ENCODE data around the gene VWA5A. TPM values are rescaled to one million over a fixed set of nuclear protein-coding genes. Genes with fewer than 3 reads are reported as not detected.
"Not testable (repeated sequence)": the region's sequence is repeated elsewhere in the genome, so short reads cannot be mapped to it uniquely, and the experiment has no call there.

Gene VWA5A
- polyA plus RNA-seq, 1 donor = 13.7 TPM

- DNase-seq = no peak
Measured at GRCh38 chr11:124160986-124161385, 45.7 kb downstream of the VWA5A start.

GRCh38 chr11:124167826-124168231 is 52.6 kb downstream of the VWA5A start:
- DNase-seq = no peak

GRCh38 chr11:124168796-124169195 is 53.5 kb downstream of the VWA5A start:
- DNase-seq = no peak

DNA sequence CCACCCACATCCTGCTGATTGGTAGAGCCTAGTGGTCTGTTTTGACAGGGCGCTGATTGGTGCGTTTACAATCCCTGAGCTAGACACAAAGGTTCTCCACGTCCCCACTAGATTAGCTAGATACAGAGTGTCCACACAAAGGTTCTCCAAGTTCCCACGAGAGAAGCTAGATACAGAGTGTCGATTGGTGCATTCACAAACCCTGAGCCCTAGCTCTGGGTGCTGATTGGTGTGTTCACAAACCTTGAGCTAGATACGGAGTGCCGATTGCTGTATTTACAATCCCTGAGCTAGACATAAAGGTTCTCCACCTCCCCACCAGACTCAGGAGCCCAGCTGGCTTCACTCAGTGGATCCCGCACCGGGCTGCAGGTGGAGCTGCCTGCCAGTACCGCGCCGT is 55.1 kb downstream of the VWA5A start:
- DNase-seq = not testable (repeated sequence)

DNA sequence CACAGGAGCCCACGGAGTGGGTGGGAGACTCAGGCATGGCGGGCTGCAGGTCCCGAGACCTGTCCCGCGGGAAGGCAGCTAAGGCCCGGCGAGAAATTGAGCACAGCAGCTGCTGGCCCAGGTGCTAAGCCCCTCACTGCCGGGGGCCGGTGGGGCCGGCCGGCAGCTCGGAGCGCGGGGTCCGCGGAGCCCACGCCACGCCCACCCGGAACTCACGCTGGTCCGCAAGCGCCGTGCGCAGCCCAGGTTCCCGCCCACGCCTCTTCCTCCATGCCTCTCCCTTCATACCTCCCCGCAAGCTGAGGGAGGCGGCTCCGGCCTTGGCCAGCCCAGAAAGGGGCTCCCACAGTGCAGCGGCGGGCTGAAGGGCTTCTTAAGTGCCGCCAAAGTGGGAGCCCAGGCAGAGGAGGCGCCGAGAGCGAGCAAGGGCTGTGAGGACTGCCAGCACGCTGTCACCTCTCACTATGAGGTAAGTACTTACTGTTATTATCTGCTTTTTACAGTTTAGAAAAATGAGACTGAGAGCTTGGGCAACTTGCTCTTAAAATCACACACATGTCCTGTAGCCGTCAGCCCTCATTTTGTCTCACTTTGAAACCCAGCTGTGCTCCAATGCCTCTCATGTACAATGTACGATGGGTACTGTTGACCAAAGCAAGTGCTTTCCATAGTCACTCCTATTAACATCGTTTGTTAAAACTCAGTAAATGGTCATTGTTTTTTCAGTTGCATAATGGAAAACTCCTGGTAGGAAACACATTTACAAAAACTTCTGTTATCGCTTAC is 55.7 kb downstream of the VWA5A start:
- DNase-seq = no peak

DNA sequence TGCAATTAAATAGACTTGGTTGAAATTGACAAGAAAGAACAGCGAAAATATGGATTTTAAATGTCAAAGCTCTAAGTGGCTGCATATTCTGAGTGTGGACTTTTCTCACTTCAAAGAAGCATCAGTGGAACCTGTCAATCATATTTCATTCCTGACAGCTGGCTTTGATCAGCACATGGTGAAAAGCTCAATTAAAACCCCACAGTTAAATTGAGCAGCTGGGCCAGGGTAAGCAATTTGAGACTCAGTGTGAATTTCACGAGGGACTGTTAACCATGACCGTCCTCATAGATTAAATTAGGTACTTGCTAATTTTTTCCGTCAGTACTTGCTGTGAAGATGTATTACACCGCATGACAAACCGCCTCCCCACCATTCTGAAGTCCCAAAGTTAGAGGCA is 56.9 kb downstream of the VWA5A start:
- DNase-seq = no peak

- no peak for DNase-seq
Measured at GRCh38 chr11:124172599-124172998, 57.3 kb downstream of the VWA5A start.

DNA sequence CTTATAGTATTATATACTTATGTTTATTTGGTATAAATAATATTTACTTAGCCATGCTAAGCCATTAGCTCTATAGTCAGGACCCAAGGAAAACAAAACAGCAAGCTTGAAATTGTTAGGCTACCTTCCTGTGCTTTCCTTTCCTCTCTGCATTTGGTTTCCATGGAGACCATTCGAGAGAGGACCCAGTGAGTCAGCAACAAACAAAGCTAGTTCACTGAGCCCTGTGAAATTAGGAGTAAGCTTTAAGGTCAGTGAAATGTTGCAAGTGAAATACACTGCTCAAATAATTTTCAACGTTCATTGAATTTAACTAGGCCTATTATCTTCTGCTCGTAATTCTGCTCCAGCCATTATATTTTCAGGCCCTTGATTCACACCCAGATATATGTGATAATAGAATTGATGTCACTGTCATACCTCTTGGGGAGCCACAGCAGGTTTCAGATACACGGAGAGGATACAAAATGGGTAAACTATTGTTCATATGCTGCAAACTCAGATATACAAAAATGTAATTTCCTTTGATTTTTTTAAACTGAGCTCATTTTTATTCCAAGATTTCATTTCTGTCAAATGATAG is 58.8 kb downstream of the VWA5A start:
- peak; percentile 22 for DNase-seq

- DNase-seq = no peak
Measured at GRCh38 chr11:124176925-124177715, 61.9 kb downstream of the VWA5A start.

GRCh38 chr11:124179310-124179709 is 64.1 kb downstream of the VWA5A start:
- no peak for DNase-seq

- no peak for DNase-seq
Measured at GRCh38 chr11:124183068-124183467, 67.8 kb downstream of the VWA5A start, which contains the start of gene OR10D3. Gene OR10D3, plus strand, starts transcription at chr11:124183345. Its CDS starts 1,925 bp downstream, at chr11:124185270.

DNA sequence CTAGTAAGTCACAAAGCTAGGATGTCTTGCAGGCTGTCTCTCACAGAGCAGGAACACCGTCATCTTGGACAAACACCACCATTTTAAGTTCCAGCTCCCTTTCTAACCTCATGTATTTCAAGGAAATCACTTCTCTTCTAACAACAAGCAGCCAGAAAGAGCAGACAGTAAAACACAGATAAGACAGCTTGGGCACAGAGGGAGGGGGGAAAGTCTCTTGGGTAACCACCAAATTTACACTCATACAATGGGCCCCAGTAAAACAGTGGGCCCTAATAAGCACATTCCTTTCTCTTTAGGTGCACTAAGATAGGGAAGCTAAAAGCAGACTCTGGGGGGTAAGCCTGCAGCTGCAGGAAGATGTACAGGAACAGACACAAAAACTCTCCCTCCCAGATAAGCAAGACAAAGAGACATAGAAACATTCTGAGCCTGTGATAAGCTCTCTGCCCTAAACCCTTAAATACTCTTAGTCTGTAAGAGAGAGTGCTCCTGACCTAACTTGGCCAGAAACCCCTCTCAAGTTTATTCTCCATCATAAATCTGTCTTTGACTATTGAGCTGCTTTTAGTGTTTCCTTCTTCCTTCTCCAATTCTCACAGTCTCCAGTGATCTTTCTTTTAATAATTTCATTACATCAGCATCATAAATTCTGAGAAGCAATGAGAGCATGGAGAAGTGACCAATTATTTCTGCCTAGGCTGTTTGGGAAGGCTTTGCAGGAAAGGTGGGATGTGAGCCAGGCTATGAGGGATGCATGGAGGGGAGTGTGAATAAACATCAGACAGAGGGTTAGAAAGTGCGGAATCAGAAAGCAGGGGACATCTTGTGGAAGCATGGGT is 75.3 kb downstream of the VWA5A start:
- DNase-seq = peak; percentile 27

- no peak for DNase-seq
Measured at GRCh38 chr11:124193221-124194010, 78.2 kb downstream of the VWA5A start.

DNA sequence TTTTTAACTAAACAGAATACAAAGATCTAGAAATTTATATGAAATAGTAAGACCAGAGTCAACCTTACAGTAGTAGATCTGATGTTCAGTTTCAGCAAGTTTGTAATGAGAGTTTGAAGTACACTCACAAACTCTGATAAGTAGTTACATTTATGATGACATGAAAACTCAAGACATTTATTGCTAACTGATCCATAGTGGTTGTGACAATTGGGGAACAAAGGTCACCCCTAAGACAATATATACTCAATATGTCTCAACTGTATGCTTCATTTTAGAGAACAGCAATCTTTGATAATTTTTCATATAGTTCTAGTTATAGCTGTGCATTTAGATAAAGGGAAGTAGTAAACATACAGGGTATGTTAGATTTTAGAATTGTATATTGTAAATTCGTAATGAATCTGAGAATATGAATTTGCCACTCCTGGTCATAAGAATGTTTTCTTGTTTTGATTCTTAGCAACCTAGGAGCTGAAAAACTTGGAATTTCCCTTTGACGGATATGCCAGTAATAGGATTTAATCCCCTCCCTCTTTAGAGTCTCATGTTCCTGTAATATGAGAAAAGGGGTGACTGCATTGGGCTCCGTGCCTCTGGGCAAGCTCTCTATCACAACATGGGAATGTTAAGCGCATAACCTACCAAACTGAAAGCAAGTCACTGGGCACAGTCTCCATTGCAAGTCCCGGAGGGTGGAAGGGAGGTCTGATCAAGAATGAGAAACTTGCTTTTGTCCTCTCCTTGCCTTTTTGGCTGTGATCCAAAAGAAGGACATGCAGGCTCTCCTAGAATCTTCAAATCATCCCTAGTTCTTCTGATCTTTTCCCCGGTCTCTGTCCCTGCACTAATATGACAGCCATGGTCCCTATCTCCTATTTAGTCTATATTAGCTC is 79.3 kb downstream of the VWA5A start:
- DNase-seq = no peak

GRCh38 chr11:124195189-124195734 is 80.0 kb downstream of the VWA5A start:
- DNase-seq = peak; percentile 40

All from left kidney (tissue), 2 donors.